Fibroblast of the aortic adventitia (primary cell): Measurements from ENCODE around the gene SVOP. TPM values are rescaled to one million over a fixed set of nuclear protein-coding genes. Genes with fewer than 3 reads are reported as not detected.
"Not testable (repeated sequence)": the region's sequence is repeated elsewhere in the genome, so short reads cannot be mapped to it uniquely, and the experiment has no call there.

Source experiments
- DNase-seq: peaks from one replicate; pipeline ENCODE4 v3.0.0-alpha.2; 2010; ENCODE audit warnings: low read depth
- H3K4me3 ChIP-seq: 2 replicates; pipeline ENCODE4 v1.5.1; 2011; ENCODE audit warnings: low read depth, mild to moderate bottlenecking, control low read depth, low read length, moderate library complexity
- total RNA-seq: library from RNA; depleted of rRNA; stranded (reverse); fragments of >200 nt; gene quantifications from 2 replicates; pipeline ENCODE4 v1.2.3, GENCODE V29; 2012; ENCODE audit warnings: low replicate concordance
- TF ChIP-seq, protein P1 (sequence below): IDR thresholded peaks from 2 replicates; pipeline ENCODE4 v1.5.1; 2011; ENCODE audit warnings: mild to moderate bottlenecking, low read length, control low read depth, inconsistent platforms; ENCODE audit not compliant: insufficient read depth

Gene SVOP
- total RNA-seq, 1 donor = not detected

DNA sequence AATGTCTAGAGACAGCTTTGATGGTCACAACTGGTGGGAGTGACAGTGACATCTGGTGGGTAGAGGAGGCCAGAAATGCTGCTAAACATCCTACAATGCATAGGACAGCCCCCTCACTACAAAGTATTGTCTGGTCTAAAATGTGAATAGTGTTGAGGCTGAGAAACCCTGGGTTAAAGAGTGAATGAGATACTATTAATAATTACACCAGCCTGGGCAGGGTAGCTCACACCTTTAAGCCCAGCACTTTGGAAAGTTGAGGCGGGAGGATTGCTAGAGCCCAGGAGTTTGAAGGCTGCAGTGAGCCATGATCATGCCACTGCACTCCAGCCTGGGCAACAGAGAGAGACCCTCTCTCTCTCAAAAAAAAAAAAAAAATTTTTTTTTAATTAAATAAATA is 11.1 kb downstream of the SVOP start:
- no peak overlapping the region for H3K4me3 ChIP-seq
- TF ChIP-seq, protein P1, sequence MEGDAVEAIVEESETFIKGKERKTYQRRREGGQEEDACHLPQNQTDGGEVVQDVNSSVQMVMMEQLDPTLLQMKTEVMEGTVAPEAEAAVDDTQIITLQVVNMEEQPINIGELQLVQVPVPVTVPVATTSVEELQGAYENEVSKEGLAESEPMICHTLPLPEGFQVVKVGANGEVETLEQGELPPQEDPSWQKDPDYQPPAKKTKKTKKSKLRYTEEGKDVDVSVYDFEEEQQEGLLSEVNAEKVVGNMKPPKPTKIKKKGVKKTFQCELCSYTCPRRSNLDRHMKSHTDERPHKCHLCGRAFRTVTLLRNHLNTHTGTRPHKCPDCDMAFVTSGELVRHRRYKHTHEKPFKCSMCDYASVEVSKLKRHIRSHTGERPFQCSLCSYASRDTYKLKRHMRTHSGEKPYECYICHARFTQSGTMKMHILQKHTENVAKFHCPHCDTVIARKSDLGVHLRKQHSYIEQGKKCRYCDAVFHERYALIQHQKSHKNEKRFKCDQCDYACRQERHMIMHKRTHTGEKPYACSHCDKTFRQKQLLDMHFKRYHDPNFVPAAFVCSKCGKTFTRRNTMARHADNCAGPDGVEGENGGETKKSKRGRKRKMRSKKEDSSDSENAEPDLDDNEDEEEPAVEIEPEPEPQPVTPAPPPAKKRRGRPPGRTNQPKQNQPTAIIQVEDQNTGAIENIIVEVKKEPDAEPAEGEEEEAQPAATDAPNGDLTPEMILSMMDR = no peak
- no peak for DNase-seq

- DNase-seq = no peak
- TF ChIP-seq, protein P1 = no peak
- H3K4me3 ChIP-seq = no peak overlapping the region
Observed at GRCh38 chr12:109004017-109004416, 16.9 kb downstream of the SVOP start.

DNA sequence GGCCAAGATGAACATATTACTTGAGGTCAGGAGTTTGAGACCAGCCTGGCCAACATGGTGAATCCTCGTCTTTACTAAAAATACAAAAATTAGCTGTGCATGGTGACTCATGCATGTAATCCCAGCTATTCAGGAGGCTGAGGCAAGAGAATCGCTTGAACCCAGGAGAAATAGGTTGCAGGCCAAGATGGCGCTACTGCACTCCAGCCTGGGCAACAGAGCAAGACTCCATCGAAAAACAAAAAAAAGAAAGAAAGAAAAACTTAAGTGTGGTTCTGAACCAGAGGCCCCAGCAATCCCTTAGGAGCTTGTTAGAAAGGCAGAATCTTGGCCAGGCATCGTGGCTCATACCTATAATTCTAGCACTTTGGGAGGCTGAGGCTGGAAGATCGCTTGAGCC is 24.5 kb downstream of the SVOP start:
- no peak overlapping the region for H3K4me3 ChIP-seq
- no peak for DNase-seq
- TF ChIP-seq, protein P1 = no peak

DNA sequence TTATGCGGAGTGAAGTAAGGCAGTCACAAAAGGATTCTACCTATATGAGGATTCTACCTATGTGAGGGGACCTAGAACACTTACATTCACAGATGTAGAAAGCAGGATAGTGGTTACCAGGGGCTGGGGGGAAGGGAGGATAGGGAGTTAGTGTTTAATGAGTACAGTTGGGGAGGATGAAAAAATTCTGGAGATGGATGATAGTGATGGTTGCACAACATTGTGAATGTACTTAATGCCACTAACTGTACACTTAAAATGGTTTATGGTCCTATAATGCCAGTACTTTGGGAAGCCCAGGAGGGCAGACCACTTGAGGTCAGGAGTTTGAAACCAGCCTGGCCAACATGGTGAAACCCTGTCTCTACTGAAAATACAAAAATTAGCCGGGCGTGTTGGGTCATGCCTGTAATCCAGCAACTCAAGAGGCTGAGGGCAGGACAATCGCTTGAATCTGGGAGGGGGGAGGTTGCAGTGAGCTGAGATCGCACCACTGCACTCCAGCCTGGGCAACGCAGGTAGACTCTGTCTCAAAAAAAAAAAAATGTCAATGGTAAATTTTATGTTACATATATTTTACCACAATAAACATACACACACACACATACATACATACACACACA is 25.4 kb downstream of the SVOP start:
- DNase-seq = no peak
- TF ChIP-seq, protein P1 = no peak
- no peak overlapping the region for H3K4me3 ChIP-seq

DNA sequence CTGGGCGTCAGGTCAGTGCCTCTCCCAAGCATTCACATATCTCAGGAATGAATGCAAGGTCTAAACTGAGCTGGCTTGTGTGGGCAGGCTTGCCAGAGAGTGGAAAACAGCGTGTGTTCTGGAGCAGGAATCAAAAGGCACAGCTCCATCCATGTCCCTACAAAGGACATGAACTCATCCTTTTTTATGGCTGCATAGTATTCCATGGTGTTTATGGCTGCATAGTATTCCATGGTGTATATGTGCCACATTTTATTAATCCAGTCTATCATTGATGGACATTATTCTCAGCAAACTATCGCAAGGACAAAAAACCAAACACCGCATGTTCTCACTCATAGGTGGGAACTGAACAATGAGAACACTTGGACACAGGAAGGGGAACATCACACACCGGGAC is 30.8 kb downstream of the SVOP start:
- not testable (repeated sequence) for H3K4me3 ChIP-seq, DNase-seq

DNA sequence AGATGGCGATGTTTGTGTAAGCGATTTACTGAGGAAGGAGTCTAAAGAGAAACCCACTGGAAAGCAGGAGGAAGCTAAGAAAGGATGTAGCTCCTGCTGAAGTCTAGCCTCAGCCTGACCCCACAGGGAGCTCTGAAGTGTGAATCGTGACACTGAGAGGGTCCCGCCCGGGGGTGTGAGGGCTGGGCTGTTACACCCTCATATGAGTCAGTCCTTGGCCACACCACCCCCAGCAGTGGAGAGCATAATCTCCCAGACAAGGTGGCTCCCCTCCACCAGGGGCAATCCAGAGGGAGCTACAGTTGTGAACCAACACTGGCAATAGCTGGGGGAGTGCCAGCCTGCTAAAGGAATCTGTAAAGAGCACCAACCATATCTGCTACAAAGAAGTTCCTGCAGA is 31.5 kb downstream of the SVOP start:
- H3K4me3 ChIP-seq = no peak overlapping the region
- DNase-seq = no peak
- TF ChIP-seq, protein P1 = no peak

DNA sequence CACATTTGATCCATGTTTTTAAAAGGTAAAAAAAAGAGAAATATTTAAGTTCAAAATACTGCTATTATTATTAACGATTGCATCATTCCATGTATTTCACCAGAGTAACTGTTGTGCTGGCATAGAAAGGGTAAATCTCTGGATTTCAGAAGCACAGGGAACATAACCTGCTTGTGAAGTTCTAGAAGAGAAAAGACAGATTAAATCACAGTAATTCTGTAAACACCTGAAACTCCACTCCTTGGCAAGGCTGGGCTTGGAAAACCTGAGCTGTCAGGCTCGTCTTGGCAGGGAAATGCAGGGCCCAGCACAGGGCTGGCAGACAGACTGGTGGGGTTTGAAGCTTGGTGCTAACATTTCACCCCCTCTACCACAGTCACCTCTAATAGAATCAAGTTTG is 35.1 kb downstream of the SVOP start:
- TF ChIP-seq, protein P1 = no peak

More for the DNA sequence above, 35.1 kb downstream of the SVOP start:
- H3K4me3 ChIP-seq = no peak overlapping the region
- DNase-seq = no peak
